Uterus (tissue), 4 donors: ENCODE measurements around the gene LFNG. TPM values are rescaled to one million over a fixed set of nuclear protein-coding genes. Genes with fewer than 3 reads are reported as not detected.

Experiments used
- DNase-seq, 2 donors: peaks; one replicate each; pipeline ENCODE4 v3.0.0-alpha.2; 2019 to 2020
- H3K27ac ChIP-seq, 2 donors: fragments of 200-600 bp; sonication (generic); 1 replicate in 1 of 2; 2 replicates in 1 of 2; pipeline ENCODE4 v1.5.1; 2016 to 2018
- H3K27me3 ChIP-seq, 2 donors: fragments of 200-600 bp; sonication (generic); one replicate each; pipeline ENCODE4 v1.5.1; 2018 to 2019; ENCODE audit warnings: control low read depth in 1 of 2
- H3K36me3 ChIP-seq, 2 donors: fragments of 200-600 bp; sonication (generic); one replicate each; pipeline ENCODE4 v1.5.1; 2019; ENCODE audit warnings: control low read depth in 1 of 2
- H3K4me1 ChIP-seq, 2 donors: fragments of 200-600 bp; sonication (generic); one replicate each; pipeline ENCODE4 v1.5.1; 2018 to 2019; ENCODE audit warnings: control low read depth in 1 of 2
- H3K4me3 ChIP-seq, 2 donors: fragments of 200-600 bp; sonication (generic); 1 replicate in 1 of 2; 2 replicates in 1 of 2; pipeline ENCODE4 v1.5.1; 2018 to 2019; ENCODE audit warnings: mild to moderate bottlenecking in 1 of 2
- H3K9me3 ChIP-seq, 2 donors: fragments of 200-600 bp; sonication (generic); one replicate each; pipeline ENCODE4 v1.5.1; 2019; ENCODE audit warnings: control low read depth in 1 of 2
- POLR2A ChIP-seq, 2 donors: fragments of 450-650 bp; IDR thresholded peaks; one replicate each; pipeline ENCODE4 v1.6.1; 2016; ENCODE audit warnings: antibody characterized with exemption in 2 of 2, mild to moderate bottlenecking in 1 of 2, moderate library complexity in 1 of 2
- intact Hi-C: fragments of 100-400 bp; cut with DNase I; formaldehyde crosslinking; loops from one replicate; pipeline ENCODE4 v1.15.1; 2023; ENCODE audit warnings: low total_unique reads
- total RNA-seq, 4 donors: library from RNA; depleted of rRNA in 3 of 4; stranded (reverse); fragments of >200 nt in 3 of 4; gene quantifications; one replicate each; pipeline versions ENCODE4 v1.1.0 to v1.2.4, GENCODE V29; 2014 to 2023
- TF ChIP-seq, protein P1 (sequence below), 4 experiments: fragments of 200-600 bp in 2 of 4; fragments of 450-650 bp in 2 of 4; sonication (generic) in 2 of 4; IDR thresholded peaks; one replicate each; pipeline ENCODE4 v1.5.1; 2016 to 2019; ENCODE audit warnings: antibody characterized with exemption in 4 of 4, mild to moderate bottlenecking in 2 of 4, moderate library complexity in 1 of 4
- donor health status: DM: yes; HTN: yes; CAD: no.

Gene LFNG
- total RNA-seq, 4 donors from 2014 or later: 2.3 to 30.5 (median 26.5) TPM; not detected in 1

DNA sequence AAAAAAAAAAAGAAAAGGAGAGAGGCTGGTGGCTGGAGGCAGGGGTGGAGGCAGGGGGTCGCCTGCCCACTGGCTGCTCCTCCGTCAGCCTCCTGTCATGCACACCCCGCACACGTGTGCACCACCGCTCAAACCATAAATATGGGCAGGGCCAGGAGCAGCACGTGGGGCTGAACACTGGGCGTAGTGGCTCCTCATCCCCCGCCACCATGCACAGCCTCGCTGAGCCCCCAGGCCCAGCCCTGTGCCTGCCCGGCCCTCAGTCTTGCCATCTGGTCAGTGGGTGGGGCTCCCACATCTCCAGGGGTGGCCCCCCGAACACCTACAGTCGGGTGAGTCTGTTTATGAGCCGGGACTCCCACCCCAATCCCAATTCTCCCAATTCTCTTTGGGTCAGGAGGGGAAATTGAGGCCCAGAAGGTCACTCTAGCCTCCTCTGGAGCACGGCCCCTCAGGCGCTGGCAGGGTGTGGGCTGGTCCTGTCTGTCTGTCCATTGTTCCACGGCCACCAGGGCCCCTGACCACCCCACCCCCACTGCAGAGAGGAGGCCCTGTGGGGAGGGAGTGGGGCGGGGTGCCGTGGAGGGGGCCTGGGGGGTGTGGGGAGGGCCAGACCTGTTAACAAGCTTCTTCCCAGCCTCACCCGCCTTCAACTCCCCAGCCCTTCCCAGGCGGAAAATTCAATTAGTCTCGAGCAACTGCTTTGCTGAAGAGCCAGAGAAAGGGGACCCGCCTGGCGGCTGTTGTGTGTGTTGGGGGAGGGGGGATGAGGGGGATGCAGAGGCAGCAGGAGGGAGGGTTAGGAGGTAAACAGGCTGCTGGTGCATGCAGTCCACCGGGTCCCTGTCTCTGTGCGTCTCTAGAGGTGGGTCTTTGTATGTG lies 23.9 kb upstream of the LFNG start:
- no peaks in the 10 kb centered on the region for H3K4me1 ChIP-seq
- no peak overlapping the region for H3K27ac ChIP-seq
- H3K36me3 ChIP-seq: no peaks in the 10 kb centered on the region
- no peaks in the 10 kb centered on the region for H3K27me3 ChIP-seq
- intact Hi-C loops: no loop called here
- TF ChIP-seq POLR2A (IDR thresholded peaks at IDR 0.05): no peak
- TF ChIP-seq, protein P1, sequence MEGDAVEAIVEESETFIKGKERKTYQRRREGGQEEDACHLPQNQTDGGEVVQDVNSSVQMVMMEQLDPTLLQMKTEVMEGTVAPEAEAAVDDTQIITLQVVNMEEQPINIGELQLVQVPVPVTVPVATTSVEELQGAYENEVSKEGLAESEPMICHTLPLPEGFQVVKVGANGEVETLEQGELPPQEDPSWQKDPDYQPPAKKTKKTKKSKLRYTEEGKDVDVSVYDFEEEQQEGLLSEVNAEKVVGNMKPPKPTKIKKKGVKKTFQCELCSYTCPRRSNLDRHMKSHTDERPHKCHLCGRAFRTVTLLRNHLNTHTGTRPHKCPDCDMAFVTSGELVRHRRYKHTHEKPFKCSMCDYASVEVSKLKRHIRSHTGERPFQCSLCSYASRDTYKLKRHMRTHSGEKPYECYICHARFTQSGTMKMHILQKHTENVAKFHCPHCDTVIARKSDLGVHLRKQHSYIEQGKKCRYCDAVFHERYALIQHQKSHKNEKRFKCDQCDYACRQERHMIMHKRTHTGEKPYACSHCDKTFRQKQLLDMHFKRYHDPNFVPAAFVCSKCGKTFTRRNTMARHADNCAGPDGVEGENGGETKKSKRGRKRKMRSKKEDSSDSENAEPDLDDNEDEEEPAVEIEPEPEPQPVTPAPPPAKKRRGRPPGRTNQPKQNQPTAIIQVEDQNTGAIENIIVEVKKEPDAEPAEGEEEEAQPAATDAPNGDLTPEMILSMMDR (IDR thresholded peaks at IDR 0.05): no peak
- no peak for DNase-seq
- H3K9me3 ChIP-seq: no peaks in the 10 kb centered on the region
- H3K4me3 ChIP-seq: no peak overlapping the region

DNA sequence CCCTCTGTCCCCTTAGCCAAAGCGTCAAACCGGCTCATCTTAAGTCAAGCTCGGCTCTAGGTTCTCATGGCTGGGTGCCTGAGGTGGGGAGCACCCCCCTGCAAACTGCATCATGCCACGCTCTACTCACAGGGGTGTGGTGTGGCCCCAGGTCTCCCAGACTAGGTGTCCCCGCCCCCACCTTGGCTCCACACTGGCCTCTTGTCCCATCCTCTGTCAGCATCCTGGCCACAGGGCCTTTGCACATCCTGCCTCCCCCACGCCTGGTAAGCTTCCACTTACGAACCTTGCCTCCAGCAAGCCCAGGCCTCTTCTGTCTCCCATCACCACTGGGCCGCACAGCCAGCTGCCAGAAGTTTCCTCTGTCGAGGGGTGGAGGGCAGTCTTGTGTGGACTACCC lies 23.2 kb upstream of the LFNG start:
- Histone ChIP-seq H3K4me1 (no peaks in the 10 kb centered on the region), H3K4me3 (no peak overlapping the region), H3K27ac (no peak overlapping the region), H3K27me3 (no peaks in the 10 kb centered on the region), H3K36me3 (no peaks in the 10 kb centered on the region), H3K9me3 (no peaks in the 10 kb centered on the region)
- intact Hi-C loops: no loop called here
- TF ChIP-seq POLR2A (IDR thresholded peaks at IDR 0.05): no peak
- TF ChIP-seq, protein P1 (IDR thresholded peaks at IDR 0.05): no peak
- no peak for DNase-seq

DNA sequence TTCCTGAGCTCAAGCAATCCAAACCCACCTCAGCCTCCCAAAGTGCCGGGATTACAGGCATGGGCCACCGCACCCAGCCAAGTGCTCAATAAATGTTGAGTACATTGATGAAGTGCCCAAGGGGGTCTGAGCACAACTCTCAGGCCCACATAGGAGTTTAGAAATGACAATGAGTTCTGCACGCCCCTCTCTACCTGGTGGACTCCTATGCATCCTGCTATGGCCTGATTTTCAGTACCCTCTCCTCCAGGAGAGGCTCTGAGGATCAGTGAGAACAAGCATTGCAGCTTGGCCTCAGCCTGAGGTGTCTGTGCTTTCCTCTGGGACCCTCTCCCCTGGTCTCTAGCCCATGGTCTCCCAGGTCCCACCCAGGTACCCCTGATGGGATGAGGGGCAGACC lies 22.5 kb upstream of the LFNG start:
- H3K27me3 ChIP-seq: no peaks in the 10 kb centered on the region
- TF ChIP-seq, protein P1 (IDR thresholded peaks at IDR 0.05): no peak
- TF ChIP-seq POLR2A (IDR thresholded peaks at IDR 0.05): no peak
- H3K36me3 ChIP-seq: no peaks in the 10 kb centered on the region
- DNase-seq: no peak
- H3K9me3 ChIP-seq: no peaks in the 10 kb centered on the region
- H3K4me3 ChIP-seq: no peak overlapping the region
- no peaks in the 10 kb centered on the region for H3K4me1 ChIP-seq
- intact Hi-C loops: no loop called here
- no peak overlapping the region for H3K27ac ChIP-seq

DNA sequence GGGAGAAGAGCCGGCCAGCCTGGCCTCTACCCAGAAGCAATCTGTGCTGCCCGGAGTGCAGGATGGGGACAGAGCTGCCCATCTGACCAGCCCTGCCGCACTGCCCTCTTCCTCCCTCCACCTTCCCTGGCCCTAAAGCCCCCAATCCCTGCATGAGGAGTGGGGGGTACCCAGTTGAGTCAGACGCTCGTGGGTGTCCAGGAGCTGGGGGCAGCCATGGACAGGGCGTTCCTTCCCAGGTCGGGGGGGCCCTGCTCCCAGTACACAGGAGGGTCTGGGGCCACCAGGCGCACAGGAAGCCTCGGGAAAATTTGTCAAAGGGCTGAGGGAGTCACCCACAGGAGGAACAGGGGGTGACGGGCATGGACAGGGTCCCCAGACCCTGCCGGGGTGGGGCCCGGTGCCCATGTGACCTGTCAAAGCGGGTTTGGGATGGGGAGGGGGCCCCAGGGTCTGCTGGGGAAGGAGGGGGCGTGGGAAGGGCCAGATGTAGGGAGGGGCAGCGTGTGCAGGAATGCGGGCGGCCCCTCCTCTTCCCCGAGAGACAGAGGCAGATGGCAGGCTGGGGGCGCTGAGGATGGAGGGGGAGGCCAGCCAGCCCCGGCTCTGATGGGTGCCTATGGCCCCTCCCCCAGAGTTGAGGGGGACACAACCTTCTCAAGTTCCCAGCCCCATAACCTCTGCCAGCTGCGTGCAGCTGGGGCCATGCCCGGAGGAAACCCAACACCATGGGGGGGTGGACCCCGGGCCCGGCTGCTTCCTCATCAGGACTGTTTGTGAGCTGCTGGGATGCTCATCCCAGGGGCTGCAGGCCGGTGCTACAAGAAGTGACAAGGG lies 21.9 kb upstream of the LFNG start:
- H3K4me3 ChIP-seq: no peak overlapping the region
- no peaks in the 10 kb centered on the region for H3K4me1 ChIP-seq
- H3K27me3 ChIP-seq: no peaks in the 10 kb centered on the region
- no peaks in the 10 kb centered on the region for H3K36me3 ChIP-seq
- intact Hi-C loops: no loop called here
- no peak overlapping the region for H3K27ac ChIP-seq
- no peak for DNase-seq
- no peaks in the 10 kb centered on the region for H3K9me3 ChIP-seq
- TF ChIP-seq, protein P1 (IDR thresholded peaks at IDR 0.05): no peak
- TF ChIP-seq POLR2A (IDR thresholded peaks at IDR 0.05): no peak

DNA sequence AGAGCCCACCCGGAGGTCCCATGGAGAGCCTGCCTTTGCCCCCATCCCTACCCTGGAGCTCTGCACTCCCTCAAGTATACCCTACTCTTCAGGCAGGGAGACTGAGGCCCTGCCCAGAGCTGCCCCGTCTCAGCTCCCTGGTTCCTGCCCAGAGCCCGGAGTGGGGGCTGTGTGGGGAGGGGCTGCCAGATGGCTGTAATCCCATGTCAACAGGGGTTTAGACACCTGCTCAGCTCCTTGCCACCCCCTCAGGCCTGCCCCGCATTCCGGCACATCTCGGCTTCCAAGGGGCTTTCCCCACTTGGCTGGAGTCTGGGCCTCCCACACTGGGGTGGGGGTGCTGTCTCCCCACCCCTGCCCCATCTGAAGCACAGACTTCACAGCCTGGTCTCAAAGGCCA lies 20.9 kb upstream of the LFNG start:
- intact Hi-C loops: no loop called here

More for the DNA sequence above, 20.9 kb upstream of the LFNG start:
- no peak for DNase-seq
- Histone ChIP-seq H3K27ac (no peak overlapping the region), H3K9me3 (no peaks in the 10 kb centered on the region), H3K36me3 (no peaks in the 10 kb centered on the region), H3K4me3 (no peak overlapping the region), H3K4me1 (no peaks in the 10 kb centered on the region), H3K27me3 (no peaks in the 10 kb centered on the region)
- no peak for TF ChIP-seq POLR2A (IDR thresholded peaks at IDR 0.05)
- TF ChIP-seq, protein P1 (IDR thresholded peaks at IDR 0.05): no peak
